Measurements from ENCODE around the gene RNF13.

DNA sequence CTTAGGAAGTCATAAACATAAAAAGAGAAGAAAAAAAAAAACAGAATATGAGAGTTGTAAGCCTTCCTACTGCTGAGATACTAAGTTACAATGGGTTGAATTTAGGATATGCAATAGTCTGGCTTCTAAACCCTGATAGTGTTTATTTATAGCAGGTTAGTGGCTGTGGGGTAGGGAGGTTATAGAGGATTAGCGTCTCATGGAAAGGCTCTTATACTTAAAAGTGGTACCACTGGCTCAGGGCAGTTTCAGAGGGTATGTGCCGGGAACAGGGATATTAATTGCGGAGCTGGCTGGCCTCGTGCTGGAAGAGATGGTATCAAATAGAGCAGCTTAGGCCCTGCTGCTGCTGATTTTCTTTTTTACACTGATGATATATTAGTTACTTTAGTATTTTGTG lies 96.9 kb downstream of the RNF13 start:
- TF ChIP-seq, protein P1, sequence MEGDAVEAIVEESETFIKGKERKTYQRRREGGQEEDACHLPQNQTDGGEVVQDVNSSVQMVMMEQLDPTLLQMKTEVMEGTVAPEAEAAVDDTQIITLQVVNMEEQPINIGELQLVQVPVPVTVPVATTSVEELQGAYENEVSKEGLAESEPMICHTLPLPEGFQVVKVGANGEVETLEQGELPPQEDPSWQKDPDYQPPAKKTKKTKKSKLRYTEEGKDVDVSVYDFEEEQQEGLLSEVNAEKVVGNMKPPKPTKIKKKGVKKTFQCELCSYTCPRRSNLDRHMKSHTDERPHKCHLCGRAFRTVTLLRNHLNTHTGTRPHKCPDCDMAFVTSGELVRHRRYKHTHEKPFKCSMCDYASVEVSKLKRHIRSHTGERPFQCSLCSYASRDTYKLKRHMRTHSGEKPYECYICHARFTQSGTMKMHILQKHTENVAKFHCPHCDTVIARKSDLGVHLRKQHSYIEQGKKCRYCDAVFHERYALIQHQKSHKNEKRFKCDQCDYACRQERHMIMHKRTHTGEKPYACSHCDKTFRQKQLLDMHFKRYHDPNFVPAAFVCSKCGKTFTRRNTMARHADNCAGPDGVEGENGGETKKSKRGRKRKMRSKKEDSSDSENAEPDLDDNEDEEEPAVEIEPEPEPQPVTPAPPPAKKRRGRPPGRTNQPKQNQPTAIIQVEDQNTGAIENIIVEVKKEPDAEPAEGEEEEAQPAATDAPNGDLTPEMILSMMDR (IDR thresholded peaks at IDR 0.05; ENCODE audit: extremely low read depth in 1 of 2, insufficient read depth in 1 of 2, low read depth in 1 of 2, low read length in 2 of 2), result no peak
- TF ChIP-seq MYC (IDR thresholded peaks at IDR 0.05; ENCODE audit: low read depth, low read length), result no peak
- no peak for TF ChIP-seq EZH2 (IDR thresholded peaks at IDR 0.05; ENCODE audit: borderline replicate concordance, low read depth, low read length, severe bottlenecking)
- no peak for TF ChIP-seq POLR2A (IDR thresholded peaks at IDR 0.05; ENCODE audit: low read depth, low read length)
- no peak for TF ChIP-seq JUN (IDR thresholded peaks at IDR 0.05; ENCODE audit: borderline replicate concordance, insufficient read depth, insufficient read length, low read depth)
- TF ChIP-seq POLR2AphosphoS5 (IDR thresholded peaks at IDR 0.05; ENCODE audit: insufficient read depth, low read depth, low read length), result no peak
- no peak for TF ChIP-seq FOS (IDR thresholded peaks at IDR 0.05; ENCODE audit: borderline replicate concordance, insufficient read depth, low read length)
- TF ChIP-seq, protein P2, sequence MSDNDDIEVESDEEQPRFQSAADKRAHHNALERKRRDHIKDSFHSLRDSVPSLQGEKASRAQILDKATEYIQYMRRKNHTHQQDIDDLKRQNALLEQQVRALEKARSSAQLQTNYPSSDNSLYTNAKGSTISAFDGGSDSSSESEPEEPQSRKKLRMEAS (IDR thresholded peaks at IDR 0.05; ENCODE audit: insufficient read depth, insufficient read length), result no peak
- TF ChIP-seq GATA2 (IDR thresholded peaks at IDR 0.05; ENCODE audit: insufficient read depth, insufficient read length, low read depth, low read length), result no peak

All from endothelial cell of umbilical vein (primary cell).